Caco-2 (cell line): ENCODE results near the gene PDE4D. TPM values are rescaled to one million over a fixed set of nuclear protein-coding genes. Genes with fewer than 3 reads are reported as not detected.

ENCODE experiments used
- BruUV-seq: library from RNA; stranded (reverse); fragments of 400-500 nt; replicated peaks from 2 replicates; lab custom pipeline; 2021; lab: Mats Ljungman, UMichigan
- CTCF ChIA-PET: fragments of 300-600 bp; sonication (Branson Sonifier 250); formaldehyde crosslinking; loops from one replicate; lab custom pipeline; 2022; ENCODE audit warnings: antibody characterized with exemption; lab: Charles Lee
- POLR2A ChIA-PET: fragments of 300-600 bp; sonication (Branson Sonifier 250); formaldehyde crosslinking; loops from one replicate; lab custom pipeline; 2022; ENCODE audit warnings: antibody characterized with exemption; lab: Charles Lee
- DNase-seq, 2 experiments: peaks; one replicate each; pipeline versions ENCODE4 v3.0.0 to v3.0.0-alpha.2; 2020 to 2022
- H3K27me3 ChIP-seq: replicated peaks from 2 replicates; pipeline ENCODE4 v1.6.0; 2011; ENCODE audit warnings: low read length; ENCODE audit not compliant: control insufficient read depth, insufficient read depth
- H3K36me3 ChIP-seq: 2 replicates; pipeline ENCODE4 v1.5.1; 2011; ENCODE audit warnings: low read length; ENCODE audit not compliant: control insufficient read depth, insufficient read depth
- H3K4me1 ChIP-seq: fragments of 250-450 bp; sonication (Bioruptor Pico); 2 replicates; pipeline ENCODE4 v1.5.1; 2020; ENCODE audit warnings: mild to moderate bottlenecking
- H3K4me3 ChIP-seq: 2 replicates; pipeline ENCODE4 v1.5.1; 2011; ENCODE audit warnings: low read depth, mild to moderate bottlenecking, control low read depth, low read length
- H3K9me3 ChIP-seq: fragments of 250-450 bp; sonication (Bioruptor Pico); 2 replicates; pipeline ENCODE4 v1.5.1; 2020; ENCODE audit warnings: mild to moderate bottlenecking, moderate library complexity
- H3K27ac Mint-ChIP-seq: one replicate; pipeline ENCODE4 v1.8.0; 2022; ENCODE audit warnings: mixed read lengths; ENCODE audit not compliant: unreplicated experiment
- H3K27me3 Mint-ChIP-seq: one replicate; pipeline ENCODE4 v1.8.0; 2022; ENCODE audit warnings: mixed read lengths; ENCODE audit not compliant: insufficient read depth, unreplicated experiment
- H3K36me3 Mint-ChIP-seq: one replicate; pipeline ENCODE4 v1.8.0; 2022; ENCODE audit warnings: mild to moderate bottlenecking, mixed read lengths; ENCODE audit not compliant: insufficient read depth, unreplicated experiment
- H3K4me1 Mint-ChIP-seq: one replicate; pipeline ENCODE4 v1.8.0; 2022; ENCODE audit warnings: low read depth, mixed read lengths; ENCODE audit not compliant: unreplicated experiment
- H3K4me3 Mint-ChIP-seq: one replicate; pipeline ENCODE4 v1.8.0; 2022; ENCODE audit warnings: mild to moderate bottlenecking, moderate library complexity, mixed read lengths; ENCODE audit not compliant: unreplicated experiment
- H3K9me3 Mint-ChIP-seq: one replicate; pipeline ENCODE4 v1.8.0; 2022; ENCODE audit warnings: mixed read lengths; ENCODE audit not compliant: unreplicated experiment
- intact Hi-C: fragments of 100-400 bp; cut with micrococcal nuclease; formaldehyde crosslinking; loops from one replicate; pipeline ENCODE4 v1.10.0; 2022; ENCODE audit not compliant: unreplicated experiment
- total RNA-seq: library from RNA; stranded (reverse); gene quantifications from 2 replicates; pipeline ENCODE4 v1.2.3, GENCODE V29; 2022
- TF ChIP-seq, protein P1 (sequence below), 2 experiments: fragments of 200-600 bp in 1 of 2; IDR thresholded peaks; 1 replicate in 1 of 2; 2 replicates in 1 of 2; pipeline versions ENCODE4 v1.5.1 to v1.8.0; 2011 to 2022; ENCODE audit warnings: antibody characterized with exemption in 1 of 2, control low read depth in 1 of 2, inconsistent platforms in 1 of 2, low read depth in 1 of 2, low read length in 1 of 2, mild to moderate bottlenecking in 1 of 2, moderate library complexity in 1 of 2; ENCODE audit not compliant: insufficient read depth in 1 of 2, severe bottlenecking in 1 of 2, unreplicated experiment in 1 of 2

PDE4D gene
- total RNA-seq, 1 experiment from 2014 or later, result 89.8 TPM

DNA sequence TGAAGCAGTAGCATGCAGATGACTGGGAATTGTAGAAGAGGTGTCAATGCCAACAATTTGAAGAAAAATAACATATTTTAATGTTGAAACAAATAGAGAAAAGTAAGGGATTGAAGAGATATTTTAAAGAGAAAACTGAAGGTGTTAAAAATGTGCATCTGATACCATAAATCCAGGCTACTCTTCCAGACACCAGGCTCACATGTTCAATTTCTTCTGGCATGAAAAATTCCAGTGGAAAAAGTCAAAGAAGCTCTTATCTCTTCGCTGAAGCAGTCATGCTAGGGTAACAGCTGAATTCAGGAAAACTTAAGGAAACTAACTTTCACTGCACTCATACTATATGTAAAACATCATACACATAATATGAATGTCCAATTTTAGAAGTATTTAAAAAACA lies 335.0 kb downstream of the PDE4D start:
- Histone ChIP-seq H3K27me3 (no peaks in the 10 kb centered on the region), H3K9me3 (no peaks in the 10 kb centered on the region), H3K36me3 (no peaks in the 10 kb centered on the region), H3K4me3 (no peak overlapping the region), H3K4me1 (peaks cover 7% of the 10 kb centered on the region)
- ChIA-PET POLR2A (no interaction called here), CTCF (no interaction called here)
- H3K27me3 Mint-ChIP-seq, result no peaks in the 10 kb centered on the region
- H3K27ac Mint-ChIP-seq, result no peak overlapping the region
- H3K36me3 Mint-ChIP-seq, result peaks cover 4% of the 10 kb centered on the region
- H3K4me3 Mint-ChIP-seq, result no peak overlapping the region
- peaks cover 16% of the 10 kb centered on the region for H3K4me1 Mint-ChIP-seq
- TF ChIP-seq, protein P1, sequence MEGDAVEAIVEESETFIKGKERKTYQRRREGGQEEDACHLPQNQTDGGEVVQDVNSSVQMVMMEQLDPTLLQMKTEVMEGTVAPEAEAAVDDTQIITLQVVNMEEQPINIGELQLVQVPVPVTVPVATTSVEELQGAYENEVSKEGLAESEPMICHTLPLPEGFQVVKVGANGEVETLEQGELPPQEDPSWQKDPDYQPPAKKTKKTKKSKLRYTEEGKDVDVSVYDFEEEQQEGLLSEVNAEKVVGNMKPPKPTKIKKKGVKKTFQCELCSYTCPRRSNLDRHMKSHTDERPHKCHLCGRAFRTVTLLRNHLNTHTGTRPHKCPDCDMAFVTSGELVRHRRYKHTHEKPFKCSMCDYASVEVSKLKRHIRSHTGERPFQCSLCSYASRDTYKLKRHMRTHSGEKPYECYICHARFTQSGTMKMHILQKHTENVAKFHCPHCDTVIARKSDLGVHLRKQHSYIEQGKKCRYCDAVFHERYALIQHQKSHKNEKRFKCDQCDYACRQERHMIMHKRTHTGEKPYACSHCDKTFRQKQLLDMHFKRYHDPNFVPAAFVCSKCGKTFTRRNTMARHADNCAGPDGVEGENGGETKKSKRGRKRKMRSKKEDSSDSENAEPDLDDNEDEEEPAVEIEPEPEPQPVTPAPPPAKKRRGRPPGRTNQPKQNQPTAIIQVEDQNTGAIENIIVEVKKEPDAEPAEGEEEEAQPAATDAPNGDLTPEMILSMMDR (IDR thresholded peaks at IDR 0.05; ENCODE audit: insufficient read depth in 1 of 2, low read depth in 1 of 2, low read length in 1 of 2, severe bottlenecking in 1 of 2, unreplicated experiment in 1 of 2), result no peak
- DNase-seq, result no peak
- intact Hi-C loops, result no loop called here
- H3K9me3 Mint-ChIP-seq, result no peaks in the 10 kb centered on the region
- no TSS peak for BruUV-seq

DNA sequence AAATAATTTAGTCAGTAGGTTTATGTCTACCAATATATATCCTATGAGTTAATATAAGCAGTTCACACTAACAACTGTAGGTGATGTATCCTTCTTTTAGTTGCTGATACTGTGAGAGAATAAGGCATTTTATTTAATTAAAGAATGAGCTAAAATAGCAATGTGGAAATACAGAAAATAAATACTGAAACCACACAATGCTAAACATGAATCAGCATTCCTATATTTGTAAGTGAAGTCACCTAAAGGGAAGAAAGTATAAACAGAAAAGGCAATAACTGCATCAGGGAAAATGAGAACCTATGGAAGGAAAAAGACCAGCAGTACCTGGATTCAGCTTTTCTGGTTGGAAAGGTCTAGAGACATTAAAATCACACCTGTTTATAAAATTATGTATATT lies 336.0 kb downstream of the PDE4D start:
- Mint-ChIP-seq H3K27ac (no peak overlapping the region), H3K27me3 (no peaks in the 10 kb centered on the region), H3K36me3 (peaks cover 4% of the 10 kb centered on the region), H3K4me3 (no peak overlapping the region), H3K4me1 (peaks cover 10% of the 10 kb centered on the region), H3K9me3 (no peaks in the 10 kb centered on the region)
- TF ChIP-seq, protein P1 (IDR thresholded peaks at IDR 0.05; ENCODE audit: insufficient read depth in 1 of 2, low read depth in 1 of 2, low read length in 1 of 2, severe bottlenecking in 1 of 2, unreplicated experiment in 1 of 2), result no peak
- Histone ChIP-seq H3K9me3 (no peaks in the 10 kb centered on the region), H3K4me3 (no peak overlapping the region), H3K27me3 (no peaks in the 10 kb centered on the region), H3K36me3 (no peaks in the 10 kb centered on the region), H3K4me1 (peaks cover 3% of the 10 kb centered on the region; the same call in 1 of the 2 replicates)
- intact Hi-C loops, result no loop called here
- ChIA-PET POLR2A (no interaction called here), CTCF (no interaction called here)
- DNase-seq, result no peak
- no TSS peak for BruUV-seq

DNA sequence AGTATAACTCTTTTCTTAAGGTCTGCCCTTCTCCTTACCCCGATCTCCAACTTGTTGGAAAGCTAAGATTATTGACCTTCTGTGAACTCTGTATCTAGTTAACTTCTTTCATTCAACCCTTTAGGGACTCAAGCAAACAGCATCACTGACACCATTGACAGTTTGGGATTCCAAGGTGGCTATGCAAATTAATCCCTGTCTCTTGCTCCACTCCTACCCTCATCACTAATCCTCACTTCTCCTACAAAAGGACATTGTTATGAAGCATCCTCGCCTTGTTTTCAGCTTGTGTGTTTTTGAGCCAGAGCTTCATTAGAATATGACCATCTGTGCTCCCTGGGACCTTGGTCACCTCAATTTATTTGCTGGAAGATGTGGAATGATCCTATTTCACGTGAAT lies 337.9 kb downstream of the PDE4D start:
- Mint-ChIP-seq H3K4me1 (peaks cover 5% of the 10 kb centered on the region), H3K27me3 (no peaks in the 10 kb centered on the region), H3K9me3 (no peaks in the 10 kb centered on the region), H3K4me3 (no peak overlapping the region), H3K36me3 (peaks cover 4% of the 10 kb centered on the region), H3K27ac (no peak overlapping the region)
- ChIA-PET CTCF (no interaction called here), POLR2A (no interaction called here)
- Histone ChIP-seq H3K4me3 (no peak overlapping the region), H3K27me3 (no peaks in the 10 kb centered on the region), H3K36me3 (no peaks in the 10 kb centered on the region), H3K4me1 (no peaks in the 10 kb centered on the region), H3K9me3 (no peaks in the 10 kb centered on the region)
- TF ChIP-seq, protein P1 (IDR thresholded peaks at IDR 0.05; ENCODE audit: insufficient read depth in 1 of 2, low read depth in 1 of 2, low read length in 1 of 2, severe bottlenecking in 1 of 2, unreplicated experiment in 1 of 2), result no peak
- intact Hi-C loops, result no loop called here
- DNase-seq, result no peak
- BruUV-seq, result no TSS peak
